Fibroblast of the aortic adventitia (primary cell): ENCODE data around the gene L3MBTL4. TPM values are rescaled to one million over a fixed set of nuclear protein-coding genes. Genes with fewer than 3 reads are reported as not detected.

Experiments
- DNase-seq: peaks from one replicate; pipeline ENCODE4 v3.0.0-alpha.2; 2010; ENCODE audit warnings: low read depth
- H3K4me3 ChIP-seq: 2 replicates; pipeline ENCODE4 v1.5.1; 2011; ENCODE audit warnings: low read depth, mild to moderate bottlenecking, control low read depth, low read length, moderate library complexity
- CTCF ChIP-seq: IDR thresholded peaks from 2 replicates; pipeline ENCODE4 v1.5.1; 2011; ENCODE audit warnings: mild to moderate bottlenecking, low read length, control low read depth, inconsistent platforms; ENCODE audit not compliant: insufficient read depth
- total RNA-seq: library from RNA; depleted of rRNA; stranded (reverse); fragments of >200 nt; gene quantifications from 2 replicates; pipeline ENCODE4 v1.2.3, GENCODE V29; 2012; ENCODE audit warnings: low replicate concordance

L3MBTL4 gene
- total RNA-seq, 1 donor = not detected

- no peak for TF ChIP-seq CTCF
- DNase-seq = no peak
- H3K4me3 ChIP-seq = no peak overlapping the region
Observed at GRCh38 chr18:6355789-6356589, 58.7 kb downstream of the L3MBTL4 start.

GRCh38 chr18:6352275-6352674, 62.4 kb downstream of the L3MBTL4 start:
- TF ChIP-seq CTCF = no peak
- DNase-seq = no peak
- no peak overlapping the region for H3K4me3 ChIP-seq

- TF ChIP-seq CTCF = no peak
- DNase-seq = no peak
- H3K4me3 ChIP-seq = no peak overlapping the region
Observed at GRCh38 chr18:6342990-6343389, 71.7 kb downstream of the L3MBTL4 start.

- TF ChIP-seq CTCF = no peak
- no peak for DNase-seq
- no peak overlapping the region for H3K4me3 ChIP-seq
Observed at GRCh38 chr18:6341709-6342108, 73.0 kb downstream of the L3MBTL4 start.

- no peak for TF ChIP-seq CTCF
- H3K4me3 ChIP-seq = no peak overlapping the region
- DNase-seq = no peak
Observed at GRCh38 chr18:6341303-6341702, 73.4 kb downstream of the L3MBTL4 start.

- no peak for DNase-seq
- H3K4me3 ChIP-seq = no peak overlapping the region
- TF ChIP-seq CTCF = no peak
Observed at GRCh38 chr18:6340121-6340520, 74.6 kb downstream of the L3MBTL4 start.

GRCh38 chr18:6336239-6336638, 78.5 kb downstream of the L3MBTL4 start:
- no peak for DNase-seq
- no peak for TF ChIP-seq CTCF
- no peak overlapping the region for H3K4me3 ChIP-seq
